WTC11 (cell line): Measurements from ENCODE around the gene RAD9A. TPM values are rescaled to one million over a fixed set of nuclear protein-coding genes. Genes with fewer than 3 reads are reported as not detected.

Experiments used
- ATAC-seq: fragments of 200-7000 bp; cut with Tn5 transposase; 2 replicates; pipeline ENCODE4 v1.10.0; 2021; ENCODE audit warnings: mild to moderate bottlenecking, moderate library complexity
- CTCF ChIA-PET: fragments of 300-600 bp; sonication (Branson Sonifier 250); formaldehyde crosslinking; loops from one replicate; lab custom pipeline; 2021; ENCODE audit warnings: antibody characterized with exemption; lab: Charles Lee
- POLR2A ChIA-PET: fragments of 350-600 bp; sonication (Branson Sonifier 250); formaldehyde crosslinking; loops from one replicate; lab custom pipeline; 2021; ENCODE audit warnings: antibody characterized with exemption; lab: Charles Lee
- DNase-seq: peaks from one replicate; pipeline ENCODE4 v3.0.0; 2021; ENCODE audit warnings: low spot score
- H3K27ac Mint-ChIP-seq: 2 replicates; pipeline ENCODE4 v1.8.0; 2021; ENCODE audit warnings: mixed read lengths
- H3K27me3 Mint-ChIP-seq: 2 replicates; pipeline ENCODE4 v1.8.0; 2021; ENCODE audit warnings: low read depth, mild to moderate bottlenecking, moderate library complexity, mixed read lengths
- H3K36me3 Mint-ChIP-seq: 2 replicates; pipeline ENCODE4 v1.8.0; 2021; ENCODE audit warnings: mixed read lengths
- H3K4me1 Mint-ChIP-seq: 2 replicates; pipeline ENCODE4 v1.8.0; 2022; ENCODE audit warnings: mixed read lengths
- H3K4me3 Mint-ChIP-seq: 2 replicates; pipeline ENCODE4 v1.8.0; 2021; ENCODE audit warnings: mild to moderate bottlenecking, moderate library complexity, mixed read lengths
- H3K9me3 Mint-ChIP-seq: 2 replicates; pipeline ENCODE4 v1.8.0; 2021; ENCODE audit warnings: mixed read lengths
- ARID4B ChIP-seq: sonication (generic); formaldehyde crosslinking; IDR thresholded peaks from 2 replicates; pipeline ENCODE4 v1.8.0; 2023; ENCODE audit warnings: missing genetic modification reagents, mild to moderate bottlenecking, borderline replicate concordance
- GABPB1 ChIP-seq: sonication (generic); formaldehyde crosslinking; IDR thresholded peaks from 2 replicates; pipeline ENCODE4 v1.8.1; 2023; ENCODE audit warnings: mild to moderate bottlenecking, missing genetic modification reagents
- GRHL2 ChIP-seq: fragments of 250-450 bp; sonication (Bioruptor Pico); IDR thresholded peaks from 2 replicates; pipeline ENCODE4 v1.8.0; 2022; ENCODE audit warnings: mild to moderate bottlenecking, moderate library complexity; ENCODE audit not compliant: insufficient replicate concordance, severe bottlenecking
- HMGA2 ChIP-seq: fragments of 250-450 bp; sonication (Bioruptor Pico); IDR thresholded peaks from 2 replicates; pipeline ENCODE4 v1.4.0; 2021; ENCODE audit warnings: mild to moderate bottlenecking, moderate library complexity
- PRRX2 ChIP-seq: fragments of 250-450 bp; sonication (Bioruptor Pico); IDR thresholded peaks from 2 replicates; pipeline ENCODE4 v1.8.0; 2021; ENCODE audit warnings: mild to moderate bottlenecking
- SMAD4 ChIP-seq: sonication (generic); formaldehyde crosslinking; IDR thresholded peaks from 2 replicates; pipeline ENCODE4 v1.8.0; 2022; ENCODE audit warnings: mild to moderate bottlenecking, missing genetic modification reagents
- SOX15 ChIP-seq: fragments of 250-450 bp; sonication (Bioruptor Pico); IDR thresholded peaks from 2 replicates; pipeline ENCODE4 v1.9.0; 2021; ENCODE audit warnings: mild to moderate bottlenecking
- SP1 ChIP-seq: sonication (generic); formaldehyde crosslinking; conservative IDR thresholded peaks from 2 replicates; pipeline ENCODE4 v1.8.1; 2022; ENCODE audit warnings: missing genetic modification reagents
- STAT6 ChIP-seq: sonication (generic); formaldehyde crosslinking; conservative IDR thresholded peaks from 2 replicates; pipeline ENCODE4 v1.8.1; 2023; ENCODE audit warnings: mild to moderate bottlenecking, low read depth, missing genetic modification reagents, moderate library complexity
- ZBTB21 ChIP-seq: sonication (generic); formaldehyde crosslinking; IDR thresholded peaks from 2 replicates; pipeline ENCODE4 v1.8.1; 2023; ENCODE audit warnings: mild to moderate bottlenecking, missing genetic modification reagents, borderline replicate concordance
- ZNF263 ChIP-seq: sonication (generic); formaldehyde crosslinking; IDR thresholded peaks from 2 replicates; pipeline ENCODE4 v1.8.1; 2022; ENCODE audit warnings: low read depth, mild to moderate bottlenecking, moderate library complexity, missing genetic modification reagents
- ZNF396 ChIP-seq: fragments of 250-450 bp; sonication (Bioruptor Pico); IDR thresholded peaks from 2 replicates; pipeline ENCODE4 v1.8.0; 2021; ENCODE audit warnings: mild to moderate bottlenecking, moderate library complexity, borderline replicate concordance
- total RNA-seq: library from RNA; stranded (reverse); gene quantifications from 3 replicates; pipeline ENCODE4 v1.2.3, GENCODE V29; 2021
- TF ChIP-seq, protein P1 (sequence below): sonication (generic); formaldehyde crosslinking; IDR thresholded peaks from 2 replicates; pipeline ENCODE4 v1.8.1; 2023; ENCODE audit warnings: mild to moderate bottlenecking, missing genetic modification reagents

RAD9A gene
- total RNA-seq, 1 experiment from 2014 or later, result 45.5 TPM

- no peak for TF ChIP-seq ZBTB21 (CRISPR knock-in tag)
- TF ChIP-seq ZNF396 (CRISPR knock-in tag), result no peak
- no peak for TF ChIP-seq GRHL2 (CRISPR knock-in tag)
- no peak for TF ChIP-seq SP1
- no peak for TF ChIP-seq GABPB1 (CRISPR knock-in tag)
- no peak for TF ChIP-seq SMAD4
- no peak for TF ChIP-seq HMGA2 (CRISPR knock-in tag)
- TF ChIP-seq SOX15, result no peak
- TF ChIP-seq PRRX2 (CRISPR knock-in tag), result no peak
- TF ChIP-seq, protein P1, sequence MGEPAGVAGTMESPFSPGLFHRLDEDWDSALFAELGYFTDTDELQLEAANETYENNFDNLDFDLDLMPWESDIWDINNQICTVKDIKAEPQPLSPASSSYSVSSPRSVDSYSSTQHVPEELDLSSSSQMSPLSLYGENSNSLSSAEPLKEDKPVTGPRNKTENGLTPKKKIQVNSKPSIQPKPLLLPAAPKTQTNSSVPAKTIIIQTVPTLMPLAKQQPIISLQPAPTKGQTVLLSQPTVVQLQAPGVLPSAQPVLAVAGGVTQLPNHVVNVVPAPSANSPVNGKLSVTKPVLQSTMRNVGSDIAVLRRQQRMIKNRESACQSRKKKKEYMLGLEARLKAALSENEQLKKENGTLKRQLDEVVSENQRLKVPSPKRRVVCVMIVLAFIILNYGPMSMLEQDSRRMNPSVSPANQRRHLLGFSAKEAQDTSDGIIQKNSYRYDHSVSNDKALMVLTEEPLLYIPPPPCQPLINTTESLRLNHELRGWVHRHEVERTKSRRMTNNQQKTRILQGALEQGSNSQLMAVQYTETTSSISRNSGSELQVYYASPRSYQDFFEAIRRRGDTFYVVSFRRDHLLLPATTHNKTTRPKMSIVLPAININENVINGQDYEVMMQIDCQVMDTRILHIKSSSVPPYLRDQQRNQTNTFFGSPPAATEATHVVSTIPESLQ (CRISPR knock-in tag), result no peak
- TF ChIP-seq ARID4B, result no peak
- ChIA-PET POLR2A (no interaction called here), CTCF (interaction anchor here (1.0 to 6.6 kb wide), 7 partner anchors 9 to 45 kb away, joined by 3 to 61 read pairs (median 10); partner anchors contain the start of gene POLD4)
These were observed 47.5 kb upstream of the RAD9A start for GRCh38 chr11:67344264-67344663.

GRCh38 chr11:67345247-67345919, 46.4 kb upstream of the RAD9A start:
- no peak for TF ChIP-seq ZNF263 (CRISPR knock-in tag)
- TF ChIP-seq STAT6, result no peak
- CTCF ChIA-PET, result interaction anchor here (0.6 to 6.6 kb wide), 25 partner anchors 8 to 148 kb away, joined by 3 to 61 read pairs (median 7); partner anchors contain the start of genes ANKRD13D, CLCF1, POLD4 and PPP1CA
- DNase-seq (no peak), ATAC-seq (peak; percentile 46)
- Mint-ChIP-seq H3K27me3 (peaks cover 10% of the 10 kb centered on the region), H3K9me3 (no peaks in the 10 kb centered on the region), H3K4me1 (peaks cover 9% of the 10 kb centered on the region), H3K4me3 (no peak overlapping the region), H3K27ac (no peak overlapping the region), H3K36me3 (no peaks in the 10 kb centered on the region)
- POLR2A ChIA-PET, result no interaction called here

More at GRCh38 chr11:67344264-67344663, 47.5 kb upstream of the RAD9A start:
- Mint-ChIP-seq H3K27ac (no peak overlapping the region), H3K4me3 (no peak overlapping the region), H3K27me3 (peaks cover 10% of the 10 kb centered on the region), H3K4me1 (peaks cover 6% of the 10 kb centered on the region), H3K36me3 (no peaks in the 10 kb centered on the region), H3K9me3 (no peaks in the 10 kb centered on the region)
- DNase-seq, result no peak
- no peak for ATAC-seq
